Glutamatergic neuron (in vitro differentiated cells): ENCODE data around the gene SLC9A3. TPM values are rescaled to one million over a fixed set of nuclear protein-coding genes. Genes with fewer than 3 reads are reported as not detected.

Experiments used
- DNase-seq: peaks from one replicate; pipeline ENCODE4 v3.0.0; 2022
- H3K27ac Mint-ChIP-seq: one replicate; pipeline ENCODE4 v1.8.0; 2020; ENCODE audit warnings: mild to moderate bottlenecking, mixed read lengths, inconsistent platforms; ENCODE audit not compliant: unreplicated experiment
- H3K27me3 Mint-ChIP-seq: one replicate; pipeline ENCODE4 v1.8.0; 2020; ENCODE audit warnings: mild to moderate bottlenecking, moderate library complexity, mixed read lengths, inconsistent platforms; ENCODE audit not compliant: unreplicated experiment
- H3K36me3 Mint-ChIP-seq: one replicate; pipeline ENCODE4 v1.8.0; 2020; ENCODE audit warnings: mild to moderate bottlenecking, mixed read lengths, inconsistent platforms; ENCODE audit not compliant: unreplicated experiment
- H3K4me1 Mint-ChIP-seq: one replicate; pipeline ENCODE4 v1.8.0; 2020; ENCODE audit warnings: mild to moderate bottlenecking, low read depth, mixed read lengths, inconsistent platforms; ENCODE audit not compliant: unreplicated experiment
- H3K4me3 Mint-ChIP-seq: one replicate; pipeline ENCODE4 v1.8.0; 2020; ENCODE audit warnings: mild to moderate bottlenecking, mixed read lengths, inconsistent platforms; ENCODE audit not compliant: unreplicated experiment
- H3K9me3 Mint-ChIP-seq: one replicate; pipeline ENCODE4 v1.8.0; 2020; ENCODE audit warnings: mild to moderate bottlenecking, moderate library complexity, mixed read lengths, inconsistent platforms; ENCODE audit not compliant: unreplicated experiment
- CTCF ChIP-seq: fragments of 200-600 bp; sonication (generic); IDR thresholded peaks from one replicate; pipeline ENCODE4 v1.5.0; 2021; ENCODE audit not compliant: partially characterized antibody, unreplicated experiment
- long read RNA-seq: library from polyadenylated mRNA; unstranded; transcript quantifications from one replicate; pipeline ENCODE4 v2.0.0, GENCODE V29; 2020; ENCODE audit not compliant: unreplicated experiment
- total RNA-seq: library from RNA; stranded (reverse); fragmentation: NEBNext Ultra II Directional; extraction: Animal tissue kit (Norgen Biotek cat#: 25700); gene quantifications from one replicate; pipeline ENCODE4 v1.2.1, GENCODE V29; 2021; ENCODE audit not compliant: unreplicated experiment

SLC9A3 gene
- 1.1 TPM for total RNA-seq
- long read RNA-seq, partial matches to known transcripts = 0 of 2 reads
- long read RNA-seq, other reads (novel, unspliced or antisense) = 2 of 2 reads

GRCh38 chr5:524234-524972 is at the start of gene SLC9A3:
SLC9A3 (minus strand) TSS chr5:524449.
- peak within 1 kb of the TSS; percentile 63 for H3K4me3 Mint-ChIP-seq
- peaks cover 2% of the 10 kb centered on the region for H3K9me3 Mint-ChIP-seq
- H3K36me3 Mint-ChIP-seq = no peaks in the 10 kb centered on the region
- no peak for TF ChIP-seq CTCF
- no peaks in the 10 kb centered on the region for H3K4me1 Mint-ChIP-seq
- DNase-seq = no peak
- peaks cover 21% of the 10 kb centered on the region for H3K27me3 Mint-ChIP-seq
- no peak within 1 kb of the TSS for H3K27ac Mint-ChIP-seq

- H3K27ac Mint-ChIP-seq = no peak overlapping the region
- DNase-seq = no peak
- peaks cover 5% of the 10 kb centered on the region for H3K27me3 Mint-ChIP-seq
- no peak for TF ChIP-seq CTCF
- peaks cover 17% of the 10 kb centered on the region for H3K9me3 Mint-ChIP-seq
- H3K4me3 Mint-ChIP-seq = no peak overlapping the region
- H3K4me1 Mint-ChIP-seq = peaks cover 6% of the 10 kb centered on the region
- peaks cover 19% of the 10 kb centered on the region for H3K36me3 Mint-ChIP-seq
Observed at GRCh38 chr5:573976-574375, 49.7 kb upstream of the SLC9A3 start.

GRCh38 chr5:573206-573605 is 49.0 kb upstream of the SLC9A3 start:
- peaks cover 17% of the 10 kb centered on the region for H3K9me3 Mint-ChIP-seq
- peaks cover 5% of the 10 kb centered on the region for H3K27me3 Mint-ChIP-seq
- TF ChIP-seq CTCF = no peak
- H3K36me3 Mint-ChIP-seq = peaks cover 18% of the 10 kb centered on the region
- no peak for DNase-seq
- no peak overlapping the region for H3K27ac Mint-ChIP-seq
- H3K4me3 Mint-ChIP-seq = no peak overlapping the region
- peaks cover 6% of the 10 kb centered on the region for H3K4me1 Mint-ChIP-seq

- Mint-ChIP-seq H3K9me3 (peaks cover 17% of the 10 kb centered on the region), H3K36me3 (peaks cover 16% of the 10 kb centered on the region), H3K27me3 (peaks cover 5% of the 10 kb centered on the region)
Observed at GRCh38 chr5:572398-573019, 48.3 kb upstream of the SLC9A3 start.

More at GRCh38 chr5:572398-573019, 48.3 kb upstream of the SLC9A3 start:
- peak overlapping the region; percentile 74 for H3K27ac Mint-ChIP-seq
- peaks cover 6% of the 10 kb centered on the region for H3K4me1 Mint-ChIP-seq
- no peak for TF ChIP-seq CTCF
- peak; percentile 60 for DNase-seq
- H3K4me3 Mint-ChIP-seq = no peak overlapping the region
